Measurements from ENCODE around the gene SH3RF2. TPM values are rescaled to one million over a fixed set of nuclear protein-coding genes. Genes with fewer than 3 reads are reported as not detected.

SH3RF2 gene, protein sequence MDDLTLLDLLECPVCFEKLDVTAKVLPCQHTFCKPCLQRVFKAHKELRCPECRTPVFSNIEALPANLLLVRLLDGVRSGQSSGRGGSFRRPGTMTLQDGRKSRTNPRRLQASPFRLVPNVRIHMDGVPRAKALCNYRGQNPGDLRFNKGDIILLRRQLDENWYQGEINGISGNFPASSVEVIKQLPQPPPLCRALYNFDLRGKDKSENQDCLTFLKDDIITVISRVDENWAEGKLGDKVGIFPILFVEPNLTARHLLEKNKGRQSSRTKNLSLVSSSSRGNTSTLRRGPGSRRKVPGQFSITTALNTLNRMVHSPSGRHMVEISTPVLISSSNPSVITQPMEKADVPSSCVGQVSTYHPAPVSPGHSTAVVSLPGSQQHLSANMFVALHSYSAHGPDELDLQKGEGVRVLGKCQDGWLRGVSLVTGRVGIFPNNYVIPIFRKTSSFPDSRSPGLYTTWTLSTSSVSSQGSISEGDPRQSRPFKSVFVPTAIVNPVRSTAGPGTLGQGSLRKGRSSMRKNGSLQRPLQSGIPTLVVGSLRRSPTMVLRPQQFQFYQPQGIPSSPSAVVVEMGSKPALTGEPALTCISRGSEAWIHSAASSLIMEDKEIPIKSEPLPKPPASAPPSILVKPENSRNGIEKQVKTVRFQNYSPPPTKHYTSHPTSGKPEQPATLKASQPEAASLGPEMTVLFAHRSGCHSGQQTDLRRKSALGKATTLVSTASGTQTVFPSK
- 32.0 and 35.1 TPM in 2 replicates for total RNA-seq
- 34.1 and 35.4 TPM in 2 replicates for polyA plus RNA-seq

DNA sequence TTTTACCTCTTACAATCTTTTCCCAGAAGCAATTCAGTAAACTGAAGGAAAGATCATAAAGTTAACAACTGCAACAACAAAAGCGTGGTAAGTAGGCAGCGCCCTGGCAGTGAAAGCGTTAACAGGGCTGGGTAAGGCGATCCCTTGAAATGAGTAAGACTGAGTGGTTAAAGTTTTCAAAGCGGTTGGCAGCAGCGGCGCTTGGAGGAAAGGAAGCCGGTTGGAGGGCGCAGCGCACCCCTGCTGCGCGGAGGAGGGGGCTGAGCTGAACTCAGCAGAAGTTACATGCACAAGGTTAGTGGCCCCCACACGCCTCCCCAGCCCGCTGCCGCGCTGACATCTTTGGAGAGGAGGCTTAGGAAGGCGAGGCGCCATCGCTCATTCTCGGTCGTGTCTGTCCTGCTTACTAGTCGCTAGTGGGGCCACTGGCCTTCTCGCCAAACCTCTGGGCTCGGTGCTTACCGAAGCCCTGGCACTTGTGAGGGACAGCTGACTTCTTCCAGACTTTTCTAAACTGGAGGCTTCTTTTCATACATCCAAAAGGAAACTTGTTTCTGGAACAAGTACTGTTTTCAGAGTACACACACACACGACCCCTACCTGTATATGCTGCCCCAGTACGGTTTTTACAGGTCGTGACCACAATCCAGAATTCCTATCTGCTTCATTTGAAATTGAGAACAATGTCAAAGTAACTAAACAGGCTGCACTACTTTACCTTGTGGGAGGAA lies at the start of gene SH3RF2:
TSS of gene SH3RF2 (plus strand) at position 178 of the 731 bp plus-strand sequence. CDS start 1,351 bp downstream, outside the sequence.
- Histone ChIP-seq H3K27ac (peak within 1 kb of the TSS; percentile 85), H3K27me3 (no peaks in the 10 kb centered on the region), H2AFZ (peak within 1 kb of the TSS; percentile 25), H3K9me2 (replicated peaks; ENCODE audit: insufficient read depth) (no peaks in the 10 kb centered on the region), H3K36me3 (replicated peaks; ENCODE audit: insufficient read depth, low read depth) (no peaks in the 10 kb centered on the region), H4K20me1 (ENCODE audit: insufficient read depth, poor library complexity, severe bottlenecking) (no peaks in the 10 kb centered on the region), H3K9me3 (ENCODE audit: low read depth) (no peaks in the 10 kb centered on the region), H3K4me1 (ENCODE audit: insufficient read depth) (peaks cover 4% of the 10 kb centered on the region), H3K4me2 (peak within 1 kb of the TSS; percentile 75), H3K4me3 (peak within 1 kb of the TSS; percentile 18), H3K79me2 (peaks cover 38% of the 10 kb centered on the region)
- TF ChIP-seq EZH2phosphoT487 (IDR thresholded peaks at IDR 0.05; ENCODE audit: low read depth, severe bottlenecking, unreplicated experiment) (no peak), EZH2 (IDR thresholded peaks at IDR 0.05; ENCODE audit: borderline replicate concordance) (no peak)
- TF ChIP-seq, protein P1, sequence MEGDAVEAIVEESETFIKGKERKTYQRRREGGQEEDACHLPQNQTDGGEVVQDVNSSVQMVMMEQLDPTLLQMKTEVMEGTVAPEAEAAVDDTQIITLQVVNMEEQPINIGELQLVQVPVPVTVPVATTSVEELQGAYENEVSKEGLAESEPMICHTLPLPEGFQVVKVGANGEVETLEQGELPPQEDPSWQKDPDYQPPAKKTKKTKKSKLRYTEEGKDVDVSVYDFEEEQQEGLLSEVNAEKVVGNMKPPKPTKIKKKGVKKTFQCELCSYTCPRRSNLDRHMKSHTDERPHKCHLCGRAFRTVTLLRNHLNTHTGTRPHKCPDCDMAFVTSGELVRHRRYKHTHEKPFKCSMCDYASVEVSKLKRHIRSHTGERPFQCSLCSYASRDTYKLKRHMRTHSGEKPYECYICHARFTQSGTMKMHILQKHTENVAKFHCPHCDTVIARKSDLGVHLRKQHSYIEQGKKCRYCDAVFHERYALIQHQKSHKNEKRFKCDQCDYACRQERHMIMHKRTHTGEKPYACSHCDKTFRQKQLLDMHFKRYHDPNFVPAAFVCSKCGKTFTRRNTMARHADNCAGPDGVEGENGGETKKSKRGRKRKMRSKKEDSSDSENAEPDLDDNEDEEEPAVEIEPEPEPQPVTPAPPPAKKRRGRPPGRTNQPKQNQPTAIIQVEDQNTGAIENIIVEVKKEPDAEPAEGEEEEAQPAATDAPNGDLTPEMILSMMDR (IDR thresholded peaks at IDR 0.05; ENCODE audit: poor library complexity) = no peak
- 2% methylated on average over 28 of the region's 28 CpGs for WGBS (ENCODE audit: low lambda C conversion rate, missing lambda C conversion rate)
- peak; percentile 85 for DNase-seq (ENCODE audit: low spot score)

DNA sequence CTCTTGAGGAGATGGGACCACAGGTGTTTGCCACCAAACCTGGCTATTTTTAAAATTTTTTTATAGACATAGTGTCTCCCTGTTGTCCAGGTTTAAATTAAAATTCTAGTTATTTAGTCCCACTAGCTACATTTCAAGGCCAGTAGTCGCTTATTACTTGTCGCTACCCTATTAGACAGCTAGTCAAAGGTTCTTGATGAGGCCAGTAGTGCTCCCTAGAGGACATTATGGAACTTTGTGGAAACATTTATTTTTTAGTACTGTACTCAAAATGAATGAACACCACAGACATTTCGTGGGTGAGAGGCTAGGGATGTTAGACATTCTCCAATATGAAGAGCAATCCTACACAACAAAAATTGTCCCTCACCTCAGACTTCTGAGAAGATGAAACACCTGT lies 49.2 kb upstream of the SH3RF2 start:
- Histone ChIP-seq H4K20me1 (ENCODE audit: insufficient read depth, poor library complexity, severe bottlenecking) (no peaks in the 10 kb centered on the region), H3K27me3 (no peaks in the 10 kb centered on the region), H3K4me3 (no peak overlapping the region), H3K4me1 (ENCODE audit: insufficient read depth) (no peaks in the 10 kb centered on the region), H2AFZ (no peak overlapping the region), H3K9me2 (replicated peaks; ENCODE audit: insufficient read depth) (no peaks in the 10 kb centered on the region), H3K79me2 (no peaks in the 10 kb centered on the region), H3K4me2 (no peak overlapping the region), H3K36me3 (replicated peaks; ENCODE audit: insufficient read depth, low read depth) (no peaks in the 10 kb centered on the region), H3K9me3 (ENCODE audit: low read depth) (no peaks in the 10 kb centered on the region), H3K27ac (no peak overlapping the region)
- WGBS (ENCODE audit: low lambda C conversion rate, missing lambda C conversion rate) = 82% methylated on average over 3 of the region's 3 CpGs
- DNase-seq (ENCODE audit: low spot score) = no peak
- TF ChIP-seq EZH2 (IDR thresholded peaks at IDR 0.05; ENCODE audit: borderline replicate concordance) = no peak
- TF ChIP-seq, protein P1 (IDR thresholded peaks at IDR 0.05; ENCODE audit: poor library complexity) = peak; percentile 21

DNA sequence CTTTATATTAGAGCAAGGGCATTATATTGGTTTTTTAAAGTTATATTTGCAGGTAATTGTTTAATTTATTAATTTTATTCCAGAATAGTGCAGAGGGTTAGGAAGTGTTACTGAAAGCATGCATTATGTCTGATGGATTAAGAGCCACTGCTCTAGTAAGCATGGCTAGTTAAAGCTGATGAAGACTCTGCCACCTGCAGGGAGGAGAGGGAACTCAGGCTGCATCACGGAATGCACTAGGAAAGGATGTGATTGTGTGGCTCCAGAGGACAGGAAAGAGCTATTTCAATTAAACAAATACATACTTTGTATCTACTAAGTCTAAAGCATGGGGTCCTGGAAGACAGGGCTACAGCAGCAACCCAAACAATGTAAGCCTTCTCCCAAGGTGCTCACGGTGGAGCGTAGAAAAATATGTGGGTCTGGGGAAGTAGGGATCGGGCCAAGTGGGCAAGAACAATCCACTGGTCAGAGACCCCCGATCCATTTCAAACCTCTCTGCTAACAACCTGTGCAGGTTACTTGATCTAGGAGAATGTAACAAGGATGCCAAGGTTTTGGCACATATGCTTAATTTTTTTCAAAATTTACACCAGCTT lies 48.3 kb upstream of the SH3RF2 start:
- H3K4me2 ChIP-seq = no peak overlapping the region
- no peak overlapping the region for H2AFZ ChIP-seq
- no peak overlapping the region for H3K27ac ChIP-seq
- no peaks in the 10 kb centered on the region for H3K27me3 ChIP-seq
- DNase-seq (ENCODE audit: low spot score) = peak; percentile 71
- TF ChIP-seq EZH2phosphoT487 (IDR thresholded peaks at IDR 0.05; ENCODE audit: low read depth, severe bottlenecking, unreplicated experiment) (no peak), EZH2 (IDR thresholded peaks at IDR 0.05; ENCODE audit: borderline replicate concordance) (no peak)
- TF ChIP-seq, protein P1 (IDR thresholded peaks at IDR 0.05; ENCODE audit: poor library complexity) = peak; percentile 70
- H3K4me1 ChIP-seq (ENCODE audit: insufficient read depth) = no peaks in the 10 kb centered on the region
- no peak overlapping the region for H3K4me3 ChIP-seq
- no peaks in the 10 kb centered on the region for H3K9me2 ChIP-seq (replicated peaks; ENCODE audit: insufficient read depth)
- no peaks in the 10 kb centered on the region for H3K79me2 ChIP-seq
- H3K9me3 ChIP-seq (ENCODE audit: low read depth) = no peaks in the 10 kb centered on the region
- WGBS (ENCODE audit: low lambda C conversion rate, missing lambda C conversion rate) = 67% methylated on average over 5 of the region's 5 CpGs
- H3K36me3 ChIP-seq (replicated peaks; ENCODE audit: insufficient read depth, low read depth) = no peaks in the 10 kb centered on the region
- H4K20me1 ChIP-seq (ENCODE audit: insufficient read depth, poor library complexity, severe bottlenecking) = no peaks in the 10 kb centered on the region
